Measurements from ENCODE around the gene UBXN11. TPM values are rescaled to one million over a fixed set of nuclear protein-coding genes. Genes with fewer than 3 reads are reported as not detected.

UBXN11 gene
- polyA plus RNA-seq, 1 of the 3 experiments (the other 2 are of a cell fraction) = 30.6 TPM

DNA sequence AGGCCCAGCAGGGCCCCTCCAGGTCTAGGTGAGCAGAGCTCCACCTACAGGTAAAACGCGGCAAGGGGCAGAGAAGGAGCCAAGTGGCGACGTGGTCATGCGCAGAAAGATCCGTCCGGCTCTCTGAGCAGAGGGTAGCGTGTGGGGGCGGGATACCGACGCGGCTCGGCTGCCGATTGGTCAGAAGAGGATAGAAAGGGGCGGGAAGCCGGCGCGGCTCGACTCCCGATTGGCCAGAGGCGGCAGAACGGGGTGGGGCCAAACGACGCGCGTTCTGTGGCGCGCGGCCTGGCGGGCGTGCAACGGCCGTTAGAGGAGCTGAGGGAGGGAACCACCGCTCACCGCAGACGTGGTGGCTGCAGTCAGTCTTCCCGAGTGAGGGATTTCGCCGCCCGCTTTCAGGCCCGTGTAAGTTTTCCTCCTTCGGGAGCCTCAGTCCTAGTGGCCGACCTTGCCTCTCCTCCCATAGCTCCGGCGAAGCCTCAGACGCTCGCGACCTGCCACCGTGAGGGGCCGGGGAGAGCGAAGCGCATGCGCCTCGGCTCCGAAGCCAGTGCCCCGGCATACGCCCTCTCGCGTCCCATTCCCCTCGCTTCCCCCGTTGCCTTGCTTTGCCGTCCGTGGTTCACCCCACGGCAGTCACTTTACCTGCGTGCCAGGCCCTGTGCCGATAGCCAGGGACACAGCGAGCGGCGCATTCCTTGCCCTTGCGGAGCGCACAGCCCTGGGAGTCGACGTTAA, 72.4 kb downstream of the UBXN11 start, which contains the start of gene CEP85:
Gene CEP85, plus strand, starts transcription at position 298 of the 741 bp plus-strand sequence. CDS start 5,584 bp downstream, outside the sequence.
- Histone ChIP-seq H3K4me1 (ENCODE audit: control insufficient read depth in 1 of 2, insufficient read depth in 2 of 2, low read depth in 1 of 2, low read length in 1 of 2) (peaks cover 6 to 10% of the 10 kb centered on the region in 2 experiments; a peak in 2 of 4 replicates), H2AFZ (ENCODE audit: low read depth) (peak within 1 kb of the TSS; percentile 98), H3K9ac (peak within 1 kb of the TSS; percentile 84), H3K36me3 (replicated peaks in 1 of 2; ENCODE audit: control insufficient read depth in 1 of 2, insufficient read depth in 2 of 2, low read length in 1 of 2) (no peaks in the 10 kb centered on the region), H3K4me3 (ENCODE audit: low read depth in 2 of 2, low read length in 1 of 2) (peak within 1 kb of the TSS; percentile 86 to 99), H3K27me3 (ENCODE audit: insufficient read depth) (no peaks in the 10 kb centered on the region), H3F3A (replicated peaks; ENCODE audit: insufficient read depth) (peaks cover 3% of the 10 kb centered on the region), H3K9me3 (no peaks in the 10 kb centered on the region), H3K79me2 (ENCODE audit: insufficient read depth) (peaks cover 48% of the 10 kb centered on the region), H3K27ac (ENCODE audit: low read depth in 2 of 2, low read length in 1 of 2) (peak within 1 kb of the TSS; percentile 72 to 86), H3K9me2 (no peaks in the 10 kb centered on the region), H4K20me1 (ENCODE audit: insufficient read depth) (no peaks in the 10 kb centered on the region), H3K4me2 (peak within 1 kb of the TSS; percentile 92)
- POLR2A ChIA-PET = interaction anchor here (0.6 to 1.0 kb wide), 4 partner anchors 64 to 199 kb away, joined by 3 to 4 read pairs (median 3); partner anchors contain the start of gene ZNF593
- TF ChIP-seq IRF3 (IDR thresholded peaks at IDR 0.05; ENCODE audit: low read depth, low read length) = peak; percentile 53
- peak; percentile 61; the same call in 1 of the 2 replicates for TF ChIP-seq TAF1 (IDR thresholded peaks at IDR 0.05; ENCODE audit: borderline replicate concordance, low read depth, low read length)
- TF ChIP-seq, protein P1, sequence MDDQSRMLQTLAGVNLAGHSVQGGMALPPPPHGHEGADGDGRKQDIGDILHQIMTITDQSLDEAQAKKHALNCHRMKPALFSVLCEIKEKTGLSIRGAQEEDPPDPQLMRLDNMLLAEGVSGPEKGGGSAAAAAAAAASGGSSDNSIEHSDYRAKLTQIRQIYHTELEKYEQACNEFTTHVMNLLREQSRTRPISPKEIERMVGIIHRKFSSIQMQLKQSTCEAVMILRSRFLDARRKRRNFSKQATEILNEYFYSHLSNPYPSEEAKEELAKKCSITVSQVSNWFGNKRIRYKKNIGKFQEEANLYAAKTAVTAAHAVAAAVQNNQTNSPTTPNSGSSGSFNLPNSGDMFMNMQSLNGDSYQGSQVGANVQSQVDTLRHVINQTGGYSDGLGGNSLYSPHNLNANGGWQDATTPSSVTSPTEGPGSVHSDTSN (IDR thresholded peaks at IDR 0.05) = no peak
- TF ChIP-seq SMC3 (IDR thresholded peaks at IDR 0.05; ENCODE audit: low read depth, low read length) = peak; percentile 33; the same call in 1 of the 2 replicates
- TF ChIP-seq NRF1 (IDR thresholded peaks at IDR 0.05; ENCODE audit: low read depth, low read length) = peak; percentile 85
- TF ChIP-seq POLR2AphosphoS5 (IDR thresholded peaks at IDR 0.05; ENCODE audit: low read depth, low read length) = peak; percentile 92
- no peak for TF ChIP-seq GATA2 (CRISPR knock-in tag; IDR thresholded peaks at IDR 0.05)
- peak; percentile 73; the same call in 1 of the 2 replicates for TF ChIP-seq RFX5 (IDR thresholded peaks at IDR 0.05; ENCODE audit: low read length)
- peak; percentile 69 for TF ChIP-seq RAD21 (IDR thresholded peaks at IDR 0.05; ENCODE audit: low read length)
- no peak for TF ChIP-seq USF1 (IDR thresholded peaks at IDR 0.05; ENCODE audit: borderline replicate concordance, low read depth)
- TF ChIP-seq CHD2 (IDR thresholded peaks at IDR 0.05; ENCODE audit: low read length, partially characterized antibody) = peak; percentile 30
- no peak for TF ChIP-seq RXRA (IDR thresholded peaks at IDR 0.05; ENCODE audit: borderline replicate concordance, low read depth)
- TF ChIP-seq MAX (IDR thresholded peaks at IDR 0.05; ENCODE audit: low read depth) = peak; percentile 73
- TF ChIP-seq, protein P2, sequence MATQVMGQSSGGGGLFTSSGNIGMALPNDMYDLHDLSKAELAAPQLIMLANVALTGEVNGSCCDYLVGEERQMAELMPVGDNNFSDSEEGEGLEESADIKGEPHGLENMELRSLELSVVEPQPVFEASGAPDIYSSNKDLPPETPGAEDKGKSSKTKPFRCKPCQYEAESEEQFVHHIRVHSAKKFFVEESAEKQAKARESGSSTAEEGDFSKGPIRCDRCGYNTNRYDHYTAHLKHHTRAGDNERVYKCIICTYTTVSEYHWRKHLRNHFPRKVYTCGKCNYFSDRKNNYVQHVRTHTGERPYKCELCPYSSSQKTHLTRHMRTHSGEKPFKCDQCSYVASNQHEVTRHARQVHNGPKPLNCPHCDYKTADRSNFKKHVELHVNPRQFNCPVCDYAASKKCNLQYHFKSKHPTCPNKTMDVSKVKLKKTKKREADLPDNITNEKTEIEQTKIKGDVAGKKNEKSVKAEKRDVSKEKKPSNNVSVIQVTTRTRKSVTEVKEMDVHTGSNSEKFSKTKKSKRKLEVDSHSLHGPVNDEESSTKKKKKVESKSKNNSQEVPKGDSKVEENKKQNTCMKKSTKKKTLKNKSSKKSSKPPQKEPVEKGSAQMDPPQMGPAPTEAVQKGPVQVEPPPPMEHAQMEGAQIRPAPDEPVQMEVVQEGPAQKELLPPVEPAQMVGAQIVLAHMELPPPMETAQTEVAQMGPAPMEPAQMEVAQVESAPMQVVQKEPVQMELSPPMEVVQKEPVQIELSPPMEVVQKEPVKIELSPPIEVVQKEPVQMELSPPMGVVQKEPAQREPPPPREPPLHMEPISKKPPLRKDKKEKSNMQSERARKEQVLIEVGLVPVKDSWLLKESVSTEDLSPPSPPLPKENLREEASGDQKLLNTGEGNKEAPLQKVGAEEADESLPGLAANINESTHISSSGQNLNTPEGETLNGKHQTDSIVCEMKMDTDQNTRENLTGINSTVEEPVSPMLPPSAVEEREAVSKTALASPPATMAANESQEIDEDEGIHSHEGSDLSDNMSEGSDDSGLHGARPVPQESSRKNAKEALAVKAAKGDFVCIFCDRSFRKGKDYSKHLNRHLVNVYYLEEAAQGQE (IDR thresholded peaks at IDR 0.05; ENCODE audit: low read depth, low read length) = no peak; the same call in 1 of the 2 replicates
- peak; percentile 83 for TF ChIP-seq CTCF (IDR thresholded peaks at IDR 0.05)
- TF ChIP-seq SIN3A (IDR thresholded peaks at IDR 0.05; ENCODE audit: borderline replicate concordance, low read depth, low read length) = peak; percentile 49; the same call in 1 of the 2 replicates
- TF ChIP-seq MXI1 (IDR thresholded peaks at IDR 0.05; ENCODE audit: low read depth, low read length) = peak; percentile 91
- under 1% methylated on average over 24 of the region's 73 CpGs for WGBS (ENCODE audit: low lambda C conversion rate)
- CTCF ChIA-PET = interaction anchor here (0.5 to 3.3 kb wide), 52 partner anchors 9 to 364 kb away, joined by 3 to 28 read pairs (median 4); partner anchors contain the start of genes C1orf232, CD52, CNKSR1 and SH3BGRL3
- peak; percentile 99 for DNase-seq
